SK-N-SH (cell line): ENCODE results near the gene PDE4D.

Source experiments
- ELF1 ChIP-seq: IDR thresholded peaks from 2 replicates; pipeline ENCODE4 v1.4.0; 2012
- RAD21 ChIP-seq: IDR thresholded peaks from 2 replicates; pipeline ENCODE4 v1.6.1; 2012; ENCODE audit warnings: mild to moderate bottlenecking, low read length
- RFX5 ChIP-seq: IDR thresholded peaks from 2 replicates; pipeline ENCODE4 v1.6.1; 2012; ENCODE audit warnings: mild to moderate bottlenecking, improper control_type of control experiment, low read length
- YY1 ChIP-seq: IDR thresholded peaks from 2 replicates; pipeline ENCODE4 v1.4.0; 2012; ENCODE audit warnings: low read depth, mild to moderate bottlenecking
- TF ChIP-seq, protein P1 (sequence below): fragments of 200-600 bp; sonication (generic); IDR thresholded peaks from 2 replicates; pipeline ENCODE4 v1.6.1; 2017; ENCODE audit warnings: antibody characterized with exemption, mild to moderate bottlenecking, moderate library complexity
- TF ChIP-seq, protein P2 (sequence below): IDR thresholded peaks from 2 replicates; pipeline ENCODE4 v1.6.1; 2012; ENCODE audit warnings: mild to moderate bottlenecking, low read depth, low read length, moderate library complexity

DNA sequence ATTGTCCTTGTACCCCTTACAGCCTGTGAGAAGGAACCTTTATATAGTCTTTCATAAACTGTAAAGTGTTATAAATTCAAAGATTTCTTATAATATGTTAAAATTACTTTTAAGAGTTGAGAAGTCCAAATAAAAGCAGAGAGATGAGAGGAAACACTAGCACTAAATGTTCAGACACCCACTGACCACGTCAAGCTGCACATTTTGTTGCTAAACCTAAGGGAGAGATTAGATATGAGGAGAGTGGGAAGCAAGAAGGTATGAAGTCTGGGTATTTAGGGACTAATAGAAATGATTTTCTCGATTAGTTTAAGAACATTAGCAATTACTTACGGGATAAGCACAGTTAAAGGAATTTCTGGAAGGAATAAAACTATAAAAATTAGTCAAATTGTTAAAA, 803.8 kb downstream of the PDE4D start:
- TF ChIP-seq YY1, result no peak
- TF ChIP-seq, protein P1, sequence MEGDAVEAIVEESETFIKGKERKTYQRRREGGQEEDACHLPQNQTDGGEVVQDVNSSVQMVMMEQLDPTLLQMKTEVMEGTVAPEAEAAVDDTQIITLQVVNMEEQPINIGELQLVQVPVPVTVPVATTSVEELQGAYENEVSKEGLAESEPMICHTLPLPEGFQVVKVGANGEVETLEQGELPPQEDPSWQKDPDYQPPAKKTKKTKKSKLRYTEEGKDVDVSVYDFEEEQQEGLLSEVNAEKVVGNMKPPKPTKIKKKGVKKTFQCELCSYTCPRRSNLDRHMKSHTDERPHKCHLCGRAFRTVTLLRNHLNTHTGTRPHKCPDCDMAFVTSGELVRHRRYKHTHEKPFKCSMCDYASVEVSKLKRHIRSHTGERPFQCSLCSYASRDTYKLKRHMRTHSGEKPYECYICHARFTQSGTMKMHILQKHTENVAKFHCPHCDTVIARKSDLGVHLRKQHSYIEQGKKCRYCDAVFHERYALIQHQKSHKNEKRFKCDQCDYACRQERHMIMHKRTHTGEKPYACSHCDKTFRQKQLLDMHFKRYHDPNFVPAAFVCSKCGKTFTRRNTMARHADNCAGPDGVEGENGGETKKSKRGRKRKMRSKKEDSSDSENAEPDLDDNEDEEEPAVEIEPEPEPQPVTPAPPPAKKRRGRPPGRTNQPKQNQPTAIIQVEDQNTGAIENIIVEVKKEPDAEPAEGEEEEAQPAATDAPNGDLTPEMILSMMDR, result no peak
- TF ChIP-seq RAD21, result no peak
- TF ChIP-seq RFX5, result no peak
- no peak for TF ChIP-seq ELF1
- TF ChIP-seq, protein P2, sequence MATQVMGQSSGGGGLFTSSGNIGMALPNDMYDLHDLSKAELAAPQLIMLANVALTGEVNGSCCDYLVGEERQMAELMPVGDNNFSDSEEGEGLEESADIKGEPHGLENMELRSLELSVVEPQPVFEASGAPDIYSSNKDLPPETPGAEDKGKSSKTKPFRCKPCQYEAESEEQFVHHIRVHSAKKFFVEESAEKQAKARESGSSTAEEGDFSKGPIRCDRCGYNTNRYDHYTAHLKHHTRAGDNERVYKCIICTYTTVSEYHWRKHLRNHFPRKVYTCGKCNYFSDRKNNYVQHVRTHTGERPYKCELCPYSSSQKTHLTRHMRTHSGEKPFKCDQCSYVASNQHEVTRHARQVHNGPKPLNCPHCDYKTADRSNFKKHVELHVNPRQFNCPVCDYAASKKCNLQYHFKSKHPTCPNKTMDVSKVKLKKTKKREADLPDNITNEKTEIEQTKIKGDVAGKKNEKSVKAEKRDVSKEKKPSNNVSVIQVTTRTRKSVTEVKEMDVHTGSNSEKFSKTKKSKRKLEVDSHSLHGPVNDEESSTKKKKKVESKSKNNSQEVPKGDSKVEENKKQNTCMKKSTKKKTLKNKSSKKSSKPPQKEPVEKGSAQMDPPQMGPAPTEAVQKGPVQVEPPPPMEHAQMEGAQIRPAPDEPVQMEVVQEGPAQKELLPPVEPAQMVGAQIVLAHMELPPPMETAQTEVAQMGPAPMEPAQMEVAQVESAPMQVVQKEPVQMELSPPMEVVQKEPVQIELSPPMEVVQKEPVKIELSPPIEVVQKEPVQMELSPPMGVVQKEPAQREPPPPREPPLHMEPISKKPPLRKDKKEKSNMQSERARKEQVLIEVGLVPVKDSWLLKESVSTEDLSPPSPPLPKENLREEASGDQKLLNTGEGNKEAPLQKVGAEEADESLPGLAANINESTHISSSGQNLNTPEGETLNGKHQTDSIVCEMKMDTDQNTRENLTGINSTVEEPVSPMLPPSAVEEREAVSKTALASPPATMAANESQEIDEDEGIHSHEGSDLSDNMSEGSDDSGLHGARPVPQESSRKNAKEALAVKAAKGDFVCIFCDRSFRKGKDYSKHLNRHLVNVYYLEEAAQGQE, result no peak
